Neuron (in vitro differentiated cells): ENCODE data around the gene RFFL.

ENCODE experiments used
- H2AFZ ChIP-seq: one replicate; pipeline ENCODE4 v1.6.1; 2013; ENCODE audit warnings: low read depth, mild to moderate bottlenecking, inconsistent platforms, low read length, moderate library complexity
- H3K27me3 ChIP-seq: one replicate; pipeline ENCODE4 v1.6.1; 2013; ENCODE audit warnings: low read length; ENCODE audit not compliant: insufficient read depth
- H3K36me3 ChIP-seq: one replicate; pipeline ENCODE4 v1.6.1; 2013; ENCODE audit warnings: low read length; ENCODE audit not compliant: insufficient read depth
- H3K4me1 ChIP-seq: one replicate; pipeline ENCODE4 v1.6.1; 2013; ENCODE audit warnings: low read length; ENCODE audit not compliant: insufficient read depth
- H3K4me3 ChIP-seq: 2 replicates; pipeline ENCODE4 v1.5.1; 2013; ENCODE audit warnings: mild to moderate bottlenecking, low read length, moderate library complexity
- H3K9me3 ChIP-seq: one replicate; pipeline ENCODE4 v1.6.1; 2013; ENCODE audit warnings: low read length

Gene RFFL

DNA sequence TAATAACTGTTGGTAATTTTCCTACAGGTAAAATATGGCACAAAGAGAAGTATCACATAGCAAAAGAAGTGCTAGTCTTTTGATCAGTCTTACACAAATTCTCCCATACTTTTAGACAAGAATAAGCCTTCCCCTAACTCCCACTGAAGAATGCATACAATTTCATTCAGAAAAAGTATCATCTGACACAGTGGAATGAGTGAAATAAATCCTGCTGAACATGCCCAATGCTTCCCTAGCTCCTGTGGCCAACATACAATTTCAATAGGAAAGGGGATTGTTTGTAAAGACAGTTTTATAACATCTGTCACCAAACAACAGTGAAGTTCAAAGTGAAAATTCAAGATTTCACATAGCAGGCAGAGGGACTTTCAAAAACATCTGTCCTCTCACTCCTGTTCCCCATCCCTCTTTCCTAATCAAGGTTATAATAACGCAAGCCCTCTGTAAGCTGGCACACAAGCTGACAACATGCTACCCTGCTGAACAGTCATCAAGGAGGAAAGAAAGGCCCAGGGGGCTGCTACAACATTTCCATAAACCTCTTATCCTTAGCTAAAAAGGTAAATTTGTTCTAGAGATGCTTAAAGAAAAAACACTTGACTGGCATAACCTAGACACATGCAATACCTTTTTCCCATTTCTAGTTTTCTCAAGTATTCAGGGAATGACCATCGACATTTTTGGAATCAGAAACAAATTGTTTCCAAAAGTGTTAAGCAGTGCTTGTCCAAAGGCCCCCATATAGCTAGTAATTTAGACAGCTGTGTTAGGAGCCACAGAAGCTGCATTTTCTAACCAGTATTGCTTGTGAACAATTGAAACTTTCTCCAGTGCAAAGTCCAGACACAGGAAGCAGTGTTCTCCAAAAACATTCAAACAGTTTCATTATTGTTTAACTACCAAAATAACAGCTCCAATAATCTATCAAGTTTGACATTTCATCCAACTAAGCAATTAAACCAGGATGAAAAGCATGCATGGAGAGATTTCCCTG lies 11.5 kb upstream of the RFFL start:
- H3K36me3 ChIP-seq = no peaks in the 10 kb centered on the region
- no peak overlapping the region for H2AFZ ChIP-seq
- peaks cover 15% of the 10 kb centered on the region for H3K4me1 ChIP-seq
- no peak overlapping the region for H3K4me3 ChIP-seq
- H3K9me3 ChIP-seq = no peaks in the 10 kb centered on the region
- H3K27me3 ChIP-seq = no peaks in the 10 kb centered on the region

GRCh38 chr17:35073991-35074627 lies 10.6 kb upstream of the RFFL start:
- Histone ChIP-seq H3K36me3 (no peaks in the 10 kb centered on the region), H2AFZ (no peak overlapping the region), H3K9me3 (no peaks in the 10 kb centered on the region), H3K4me1 (peaks cover 15% of the 10 kb centered on the region), H3K27me3 (no peaks in the 10 kb centered on the region), H3K4me3 (no peak overlapping the region)

DNA sequence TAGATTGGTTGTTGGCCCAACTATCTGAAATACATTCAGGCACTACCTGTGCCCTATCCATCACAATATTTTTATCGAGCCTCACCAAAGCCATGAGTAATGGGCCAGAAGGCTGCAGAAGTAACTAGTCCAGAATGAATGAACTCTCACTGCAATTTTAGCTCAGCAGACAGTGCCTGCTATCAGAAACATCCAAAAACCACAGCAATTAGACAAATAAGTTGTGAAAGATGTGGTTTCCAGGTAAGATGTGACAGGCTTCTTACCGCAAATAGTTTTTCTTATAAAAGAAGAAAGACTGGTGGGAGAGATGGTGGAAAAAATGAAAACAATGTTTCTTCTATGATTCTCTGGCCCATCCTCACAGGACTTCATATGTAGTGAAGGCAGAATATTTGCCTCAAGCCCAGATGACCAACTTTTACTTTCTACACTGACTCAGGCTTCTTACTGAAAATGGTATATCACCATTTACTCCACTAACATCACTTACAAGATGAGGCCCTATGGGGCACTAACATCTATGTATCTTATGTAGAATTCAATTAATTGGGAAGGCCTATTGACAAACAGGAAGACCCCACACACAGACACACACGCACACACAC lies 9.8 kb upstream of the RFFL start:
- no peaks in the 10 kb centered on the region for H3K36me3 ChIP-seq
- H3K9me3 ChIP-seq = no peaks in the 10 kb centered on the region
- H3K27me3 ChIP-seq = no peaks in the 10 kb centered on the region
- no peak overlapping the region for H2AFZ ChIP-seq
- H3K4me1 ChIP-seq = peaks cover 15% of the 10 kb centered on the region
- H3K4me3 ChIP-seq = no peak overlapping the region

DNA sequence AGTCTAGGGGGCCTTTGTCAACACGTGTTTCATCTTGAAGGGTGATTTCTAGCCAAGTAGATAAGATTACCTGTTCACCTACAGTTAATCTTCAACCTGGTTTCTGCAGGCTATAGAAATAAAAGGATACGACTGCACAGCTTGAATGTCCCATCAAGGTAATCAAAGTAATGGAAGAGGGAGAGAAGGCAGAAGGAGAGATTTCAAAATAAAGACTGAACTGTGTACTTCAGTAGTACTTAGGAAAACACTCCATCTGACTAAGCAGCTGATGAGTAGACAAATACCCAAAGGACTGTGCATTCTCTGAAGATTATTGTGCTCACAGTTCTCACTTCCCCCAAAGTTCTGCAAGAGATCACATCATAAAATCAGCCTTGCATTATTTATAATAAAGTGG lies 5.8 kb upstream of the RFFL start:
- Histone ChIP-seq H3K36me3 (no peaks in the 10 kb centered on the region), H2AFZ (no peak overlapping the region), H3K27me3 (no peaks in the 10 kb centered on the region), H3K4me1 (peaks cover 7% of the 10 kb centered on the region), H3K9me3 (no peaks in the 10 kb centered on the region), H3K4me3 (no peak overlapping the region)

DNA sequence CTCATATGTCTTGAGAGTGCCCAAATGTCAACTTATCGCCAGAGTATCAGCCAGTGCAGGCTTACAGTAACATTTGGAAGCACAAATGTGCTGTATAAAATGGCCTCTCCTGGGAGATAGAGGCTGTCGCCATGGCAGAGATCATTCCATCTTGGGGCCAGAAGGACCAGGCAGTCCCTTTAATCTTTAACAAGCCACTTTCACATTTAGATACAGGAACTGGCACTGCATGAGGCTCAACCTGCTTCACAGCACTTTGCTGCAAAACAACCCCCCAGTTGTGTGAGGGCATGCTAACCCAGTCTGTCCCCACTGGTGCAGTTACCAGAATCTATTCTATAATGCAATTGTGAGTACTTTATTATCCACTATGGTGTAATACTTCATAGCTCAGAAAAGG lies 4.7 kb upstream of the RFFL start:
- Histone ChIP-seq H3K36me3 (no peaks in the 10 kb centered on the region), H3K4me3 (no peak overlapping the region), H2AFZ (no peak overlapping the region), H3K27me3 (no peaks in the 10 kb centered on the region), H3K9me3 (no peaks in the 10 kb centered on the region), H3K4me1 (peaks cover 13% of the 10 kb centered on the region)

DNA sequence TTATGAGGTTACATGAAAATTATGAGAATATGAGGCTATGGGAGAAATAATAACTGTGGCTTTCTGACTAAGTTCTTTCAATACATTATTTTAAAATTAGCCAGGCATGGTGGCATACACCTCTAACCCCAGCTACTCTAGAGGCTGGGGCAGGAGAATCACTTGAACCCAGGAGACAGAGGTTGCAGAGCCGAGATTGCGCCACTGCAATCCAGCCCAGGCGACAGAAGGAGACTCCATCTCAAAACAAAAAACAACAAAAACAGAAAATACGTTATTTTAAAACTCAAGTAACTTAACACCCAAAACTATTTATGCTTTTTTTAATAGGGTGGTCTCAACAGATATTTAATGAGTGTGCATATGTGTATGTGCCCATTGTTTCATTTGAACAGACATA lies 2.4 kb upstream of the RFFL start:
- Histone ChIP-seq H3K36me3 (no peaks in the 10 kb centered on the region), H3K9me3 (no peaks in the 10 kb centered on the region), H3K27me3 (no peaks in the 10 kb centered on the region), H3K4me3 (no peak overlapping the region), H3K4me1 (peaks cover 13% of the 10 kb centered on the region), H2AFZ (no peak overlapping the region)

DNA sequence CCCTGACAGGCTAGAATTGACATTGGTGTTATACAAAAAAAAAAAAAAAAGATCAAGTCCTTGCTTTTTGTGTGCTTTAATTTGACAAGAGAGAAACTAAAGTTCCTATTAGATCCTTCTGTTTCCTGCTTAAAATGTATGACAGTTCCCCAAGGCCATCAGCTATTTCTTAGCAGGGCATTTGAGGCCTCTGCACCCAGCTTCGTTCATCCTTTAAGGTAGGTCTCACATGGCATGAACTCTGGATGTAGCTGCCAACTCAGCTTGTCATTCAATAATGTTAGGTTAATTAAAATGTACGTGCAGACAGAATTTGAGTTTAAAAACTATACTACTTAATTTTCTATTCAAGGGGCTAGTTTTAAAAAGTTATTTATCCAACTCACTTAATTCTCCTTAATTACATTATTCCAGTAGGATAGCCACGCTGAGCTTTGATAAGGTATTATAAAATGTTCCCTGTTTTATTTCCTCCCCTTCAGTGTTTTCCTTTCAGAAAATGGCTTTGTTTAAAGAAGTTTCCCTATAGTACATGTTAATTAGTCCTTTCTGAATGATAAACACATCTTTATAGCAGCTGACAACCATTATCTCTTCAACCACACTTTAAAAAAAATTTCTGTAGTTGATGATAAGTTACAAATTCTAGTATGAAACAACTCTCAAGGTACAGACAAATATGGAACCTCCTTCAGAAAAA lies 1.2 kb upstream of the RFFL start:
- Histone ChIP-seq H3K27me3 (no peaks in the 10 kb centered on the region), H3K36me3 (no peaks in the 10 kb centered on the region), H2AFZ (no peak overlapping the region), H3K4me1 (peaks cover 13% of the 10 kb centered on the region), H3K4me3 (no peak overlapping the region), H3K9me3 (no peaks in the 10 kb centered on the region)

GRCh38 chr17:35062308-35062707 lies 1.2 kb downstream of the RFFL start:
- Histone ChIP-seq H2AFZ (no peak overlapping the region), H3K27me3 (no peaks in the 10 kb centered on the region), H3K36me3 (no peaks in the 10 kb centered on the region), H3K9me3 (no peaks in the 10 kb centered on the region), H3K4me1 (peaks cover 13% of the 10 kb centered on the region), H3K4me3 (no peak overlapping the region)

GRCh38 chr17:35057332-35057915 lies 6.1 kb downstream of the RFFL start:
- Histone ChIP-seq H3K9me3 (no peaks in the 10 kb centered on the region), H3K4me1 (peaks cover under 1% of the 10 kb centered on the region), H3K36me3 (no peaks in the 10 kb centered on the region), H3K27me3 (no peaks in the 10 kb centered on the region), H3K4me3 (no peak overlapping the region), H2AFZ (no peak overlapping the region)

DNA sequence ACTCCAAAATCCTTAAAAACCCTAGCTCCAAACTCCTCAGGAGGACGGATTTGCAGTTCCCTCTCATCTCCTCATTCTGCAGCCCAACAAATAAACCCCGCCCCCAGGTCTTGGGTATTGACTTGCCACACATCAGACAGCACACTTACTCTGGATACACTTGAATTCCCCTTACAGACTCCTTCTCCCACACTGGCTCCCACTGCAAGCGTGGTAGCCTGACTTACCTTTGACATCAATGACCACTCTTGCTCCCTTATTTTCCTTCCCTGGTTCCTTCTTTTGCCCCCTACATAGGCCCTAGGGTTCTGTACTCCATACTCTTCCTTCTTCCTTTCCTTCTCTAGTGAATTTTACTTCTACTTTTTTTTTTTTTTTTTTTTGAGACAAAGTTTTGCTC lies 7.5 kb downstream of the RFFL start:
- Histone ChIP-seq H3K4me3 (no peak overlapping the region), H3K36me3 (no peaks in the 10 kb centered on the region), H2AFZ (no peak overlapping the region), H3K4me1 (peaks cover 3% of the 10 kb centered on the region), H3K9me3 (no peaks in the 10 kb centered on the region), H3K27me3 (no peaks in the 10 kb centered on the region)

DNA sequence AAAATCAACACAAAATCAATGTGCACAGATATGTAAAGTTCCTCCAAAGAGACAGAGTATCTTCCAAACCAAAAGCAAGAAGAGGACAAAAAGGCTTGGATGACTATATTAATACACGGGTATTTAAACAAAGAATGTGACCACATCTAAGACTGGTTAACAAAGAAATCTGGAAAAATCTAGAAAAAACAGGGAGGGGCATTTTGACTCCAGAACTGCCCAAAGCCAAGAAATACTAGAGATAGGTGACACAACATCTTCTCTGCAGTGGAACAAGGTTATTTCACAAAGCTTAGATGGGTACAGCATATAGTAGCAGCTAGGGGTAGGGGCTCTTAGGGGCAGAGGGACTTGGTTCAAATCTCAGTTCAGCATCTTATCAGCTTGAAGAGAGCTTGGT lies 10.3 kb downstream of the RFFL start:
- Histone ChIP-seq H3K36me3 (no peaks in the 10 kb centered on the region), H3K4me3 (no peak overlapping the region), H3K4me1 (peaks cover 3% of the 10 kb centered on the region), H3K9me3 (no peaks in the 10 kb centered on the region), H3K27me3 (no peaks in the 10 kb centered on the region), H2AFZ (no peak overlapping the region)

DNA sequence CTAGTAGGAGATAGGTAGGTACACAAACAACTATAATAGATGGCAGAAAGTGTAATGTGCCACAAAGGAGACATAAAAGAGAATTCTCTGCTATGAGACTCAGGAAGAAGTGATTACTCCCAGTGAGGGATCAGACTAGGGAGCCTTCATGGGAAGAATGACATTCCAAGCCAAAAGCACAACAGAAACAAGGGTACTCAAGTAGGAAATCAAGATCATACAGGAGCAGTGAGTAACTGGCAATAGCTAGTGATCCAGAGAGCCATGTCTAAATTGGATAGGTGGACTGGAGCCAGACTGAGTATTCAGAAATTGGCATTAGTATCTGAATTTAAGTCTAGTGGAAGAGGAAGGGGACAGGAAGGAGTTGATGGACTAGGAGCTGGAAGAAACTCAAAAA lies 10.7 kb downstream of the RFFL start:
- no peak overlapping the region for H3K4me3 ChIP-seq
- no peaks in the 10 kb centered on the region for H3K9me3 ChIP-seq
- H3K4me1 ChIP-seq = peaks cover 3% of the 10 kb centered on the region
- H3K36me3 ChIP-seq = no peaks in the 10 kb centered on the region
- H3K27me3 ChIP-seq = no peaks in the 10 kb centered on the region
- H2AFZ ChIP-seq = no peak overlapping the region
